D341Med (cell line): ENCODE data around the gene CACNA2D4.

Experiments
- DNase-seq: peaks from one replicate; pipeline ENCODE4 v3.0.0; 2012; ENCODE audit warnings: low spot score

The CACNA2D4 gene

GRCh38 chr12:1844661-1845409 is 73.6 kb downstream of the CACNA2D4 start:
- DNase-seq: no peak

GRCh38 chr12:1844223-1844622 is 74.2 kb downstream of the CACNA2D4 start:
- no peak for DNase-seq

- no peak for DNase-seq
Observed at GRCh38 chr12:1843641-1844005, 74.8 kb downstream of the CACNA2D4 start.

GRCh38 chr12:1842905-1843640 is 75.4 kb downstream of the CACNA2D4 start:
- DNase-seq: no peak

GRCh38 chr12:1842183-1842904 is 76.1 kb downstream of the CACNA2D4 start:
- no peak for DNase-seq

GRCh38 chr12:1841586-1842182 is 76.8 kb downstream of the CACNA2D4 start:
- DNase-seq: no peak

- no peak for DNase-seq
Observed at GRCh38 chr12:1840981-1841425, 77.4 kb downstream of the CACNA2D4 start.

- DNase-seq: no peak
Observed at GRCh38 chr12:1839956-1840951, 78.2 kb downstream of the CACNA2D4 start.

GRCh38 chr12:1839464-1839863 is 79.0 kb downstream of the CACNA2D4 start:
- no peak for DNase-seq

GRCh38 chr12:1838994-1839365 is 79.5 kb downstream of the CACNA2D4 start:
- no peak for DNase-seq

- DNase-seq: no peak
Observed at GRCh38 chr12:1838205-1838993, 80.1 kb downstream of the CACNA2D4 start.

GRCh38 chr12:1837541-1838204 is 80.8 kb downstream of the CACNA2D4 start:
- DNase-seq: no peak

GRCh38 chr12:1836854-1837421 is 81.5 kb downstream of the CACNA2D4 start:
- no peak for DNase-seq

GRCh38 chr12:1836241-1836803 is 82.1 kb downstream of the CACNA2D4 start:
- DNase-seq: no peak

- DNase-seq: no peak
Observed at GRCh38 chr12:1835211-1836131, 83.0 kb downstream of the CACNA2D4 start.

- DNase-seq: no peak
Observed at GRCh38 chr12:1834186-1834925, 84.1 kb downstream of the CACNA2D4 start.

GRCh38 chr12:1833596-1834028 is 84.8 kb downstream of the CACNA2D4 start:
- DNase-seq: no peak
